HG02943 (cell line): ENCODE measurements around the gene COMMD2.

Source experiments
- ATAC-seq: cut with Tn5 transposase; IDR thresholded peaks from one replicate; pipeline ENCODE4 v1.9.1; 2021; ENCODE audit warnings: mild to moderate bottlenecking, low read depth, moderate library complexity; ENCODE audit not compliant: unreplicated experiment

The COMMD2 gene

GRCh38 chr3:149705416-149705815 is 46.9 kb downstream of the COMMD2 start:
- ATAC-seq, result no peak

- ATAC-seq, result no peak
Observed at GRCh38 chr3:149703466-149703865, 48.8 kb downstream of the COMMD2 start.

GRCh38 chr3:149702691-149703441 is 49.4 kb downstream of the COMMD2 start:
- no peak for ATAC-seq

- ATAC-seq, result no peak
Observed at GRCh38 chr3:149701977-149702350, 50.3 kb downstream of the COMMD2 start.

- ATAC-seq, result no peak
Observed at GRCh38 chr3:149701206-149701976, 50.9 kb downstream of the COMMD2 start.
